WTC11 (cell line): ENCODE results near the gene SEMA6C. TPM values are rescaled to one million over a fixed set of nuclear protein-coding genes. Genes with fewer than 3 reads are reported as not detected.
A peak's percentile ranks its signal among the peaks of the same experiment; 100 is the strongest.

Source experiments
- ATAC-seq: fragments of 200-7000 bp; cut with Tn5 transposase; 2 replicates; pipeline ENCODE4 v1.10.0; 2021; ENCODE audit warnings: mild to moderate bottlenecking, moderate library complexity
- CTCF ChIA-PET: fragments of 300-600 bp; sonication (Branson Sonifier 250); formaldehyde crosslinking; loops from one replicate; lab custom pipeline; 2021; ENCODE audit warnings: antibody characterized with exemption; lab: Charles Lee
- POLR2A ChIA-PET: fragments of 350-600 bp; sonication (Branson Sonifier 250); formaldehyde crosslinking; loops from one replicate; lab custom pipeline; 2021; ENCODE audit warnings: antibody characterized with exemption; lab: Charles Lee
- DNase-seq: peaks from one replicate; pipeline ENCODE4 v3.0.0; 2021; ENCODE audit warnings: low spot score
- H3K27ac Mint-ChIP-seq: 2 replicates; pipeline ENCODE4 v1.8.0; 2021; ENCODE audit warnings: mixed read lengths
- H3K27me3 Mint-ChIP-seq: 2 replicates; pipeline ENCODE4 v1.8.0; 2021; ENCODE audit warnings: low read depth, mild to moderate bottlenecking, moderate library complexity, mixed read lengths
- H3K36me3 Mint-ChIP-seq: 2 replicates; pipeline ENCODE4 v1.8.0; 2021; ENCODE audit warnings: mixed read lengths
- H3K4me1 Mint-ChIP-seq: 2 replicates; pipeline ENCODE4 v1.8.0; 2022; ENCODE audit warnings: mixed read lengths
- H3K4me3 Mint-ChIP-seq: 2 replicates; pipeline ENCODE4 v1.8.0; 2021; ENCODE audit warnings: mild to moderate bottlenecking, moderate library complexity, mixed read lengths
- H3K9me3 Mint-ChIP-seq: 2 replicates; pipeline ENCODE4 v1.8.0; 2021; ENCODE audit warnings: mixed read lengths
- CBFB ChIP-seq: sonication (generic); formaldehyde crosslinking; IDR thresholded peaks from 2 replicates; pipeline ENCODE4 v1.8.1; 2022; ENCODE audit warnings: mild to moderate bottlenecking, low read depth, missing genetic modification reagents
- CREB1 ChIP-seq: sonication (generic); formaldehyde crosslinking; IDR thresholded peaks from 2 replicates; pipeline ENCODE4 v1.8.0; 2023; ENCODE audit warnings: mild to moderate bottlenecking, missing genetic modification reagents
- ETV6 ChIP-seq: sonication (generic); formaldehyde crosslinking; IDR thresholded peaks from 2 replicates; pipeline ENCODE4 v1.8.1; 2022; ENCODE audit warnings: mild to moderate bottlenecking, missing genetic modification reagents
- FOXJ3 ChIP-seq: sonication (generic); formaldehyde crosslinking; IDR thresholded peaks from 2 replicates; pipeline ENCODE4 v1.9.0; 2021; ENCODE audit warnings: missing genetic modification reagents, mild to moderate bottlenecking, borderline replicate concordance
- FOXP1 ChIP-seq: sonication (generic); formaldehyde crosslinking; IDR thresholded peaks from 2 replicates; pipeline ENCODE4 v1.8.0; 2022; ENCODE audit warnings: missing genetic modification reagents, mild to moderate bottlenecking, moderate library complexity, borderline replicate concordance
- GABPB1 ChIP-seq: sonication (generic); formaldehyde crosslinking; IDR thresholded peaks from 2 replicates; pipeline ENCODE4 v1.8.1; 2023; ENCODE audit warnings: mild to moderate bottlenecking, missing genetic modification reagents
- IRF2 ChIP-seq: sonication (generic); formaldehyde crosslinking; IDR thresholded peaks from 2 replicates; pipeline ENCODE4 v1.8.0; 2022; ENCODE audit warnings: low read depth, missing genetic modification reagents, borderline replicate concordance
- KAT7 ChIP-seq: sonication (generic); formaldehyde crosslinking; IDR thresholded peaks from 2 replicates; pipeline ENCODE4 v1.8.1; 2023; ENCODE audit warnings: missing genetic modification reagents, mild to moderate bottlenecking, borderline replicate concordance
- NFE2L1 ChIP-seq: sonication (generic); formaldehyde crosslinking; IDR thresholded peaks from 2 replicates; pipeline ENCODE4 v1.8.1; 2023; ENCODE audit warnings: missing genetic modification reagents
- RELA ChIP-seq: sonication (generic); formaldehyde crosslinking; IDR thresholded peaks from 2 replicates; pipeline ENCODE4 v1.8.1; 2022; ENCODE audit warnings: missing genetic modification reagents, mild to moderate bottlenecking, borderline replicate concordance
- SMAD4 ChIP-seq: sonication (generic); formaldehyde crosslinking; IDR thresholded peaks from 2 replicates; pipeline ENCODE4 v1.8.0; 2022; ENCODE audit warnings: mild to moderate bottlenecking, missing genetic modification reagents
- SOX15 ChIP-seq: fragments of 250-450 bp; sonication (Bioruptor Pico); IDR thresholded peaks from 2 replicates; pipeline ENCODE4 v1.9.0; 2021; ENCODE audit warnings: mild to moderate bottlenecking
- TEAD1 ChIP-seq: sonication (generic); formaldehyde crosslinking; IDR thresholded peaks from 2 replicates; pipeline ENCODE4 v1.8.0; 2022; ENCODE audit warnings: mild to moderate bottlenecking, missing genetic modification reagents
- TEAD4 ChIP-seq: sonication (generic); formaldehyde crosslinking; IDR thresholded peaks from 2 replicates; pipeline ENCODE4 v1.8.0; 2022; ENCODE audit warnings: mild to moderate bottlenecking, missing genetic modification reagents
- ZBTB21 ChIP-seq: sonication (generic); formaldehyde crosslinking; IDR thresholded peaks from 2 replicates; pipeline ENCODE4 v1.8.1; 2023; ENCODE audit warnings: mild to moderate bottlenecking, missing genetic modification reagents, borderline replicate concordance
- ZNF219 ChIP-seq: sonication (generic); formaldehyde crosslinking; IDR thresholded peaks from 2 replicates; pipeline ENCODE4 v1.8.0; 2023; ENCODE audit warnings: missing genetic modification reagents, mild to moderate bottlenecking, borderline replicate concordance
- total RNA-seq: library from RNA; stranded (reverse); gene quantifications from 3 replicates; pipeline ENCODE4 v1.2.3, GENCODE V29; 2021
- TF ChIP-seq, protein P1 (sequence below): sonication (generic); formaldehyde crosslinking; IDR thresholded peaks from 2 replicates; pipeline ENCODE4 v1.8.1; 2023; ENCODE audit warnings: mild to moderate bottlenecking, missing genetic modification reagents, moderate library complexity
- TF ChIP-seq, protein P2 (sequence below): sonication (generic); formaldehyde crosslinking; IDR thresholded peaks from 2 replicates; pipeline ENCODE4 v1.8.1; 2023; ENCODE audit warnings: mild to moderate bottlenecking, missing genetic modification reagents
- TF ChIP-seq, protein P3 (sequence below): fragments of 250-450 bp; sonication (Bioruptor Pico); IDR thresholded peaks from 2 replicates; pipeline ENCODE4 v1.8.0; 2021; ENCODE audit warnings: mild to moderate bottlenecking
- TF ChIP-seq, protein P4 (sequence below): sonication (generic); formaldehyde crosslinking; IDR thresholded peaks from 2 replicates; pipeline ENCODE4 v1.8.1; 2022; ENCODE audit warnings: low read depth, mild to moderate bottlenecking, moderate library complexity, missing genetic modification reagents, borderline replicate concordance
- TF ChIP-seq, protein P5 (sequence below): fragments of 250-450 bp; sonication (Bioruptor Pico); IDR thresholded peaks from 2 replicates; pipeline ENCODE4 v2.1.2; 2022; ENCODE audit warnings: mild to moderate bottlenecking, moderate library complexity
- TF ChIP-seq, protein P6 (sequence below): sonication (generic); formaldehyde crosslinking; IDR thresholded peaks from 2 replicates; pipeline ENCODE4 v1.8.1; 2023; ENCODE audit warnings: mild to moderate bottlenecking, missing genetic modification reagents, borderline replicate concordance

The SEMA6C gene
- total RNA-seq, 1 experiment from 2014 or later: 21.0 TPM

DNA sequence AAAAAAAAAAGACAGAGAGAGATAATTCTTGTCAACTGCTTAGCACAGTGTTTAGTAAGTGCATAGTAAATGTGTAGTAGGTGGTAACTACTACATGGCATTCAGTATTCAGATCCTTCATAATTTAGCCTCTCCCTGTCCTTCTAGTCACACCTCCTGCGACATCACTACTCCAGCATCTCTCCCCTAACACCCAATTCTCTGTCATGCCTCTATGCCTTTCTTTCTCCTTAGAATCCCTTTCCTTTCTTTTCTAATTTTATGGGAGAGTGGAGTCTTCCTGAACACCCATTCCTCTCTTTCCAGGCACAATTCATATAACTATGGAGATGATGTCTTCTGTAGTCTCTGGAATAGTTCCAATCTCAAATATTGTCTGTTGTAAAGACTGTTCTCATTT, 47.4 kb upstream of the SEMA6C start:
- DNase-seq (no peak), ATAC-seq (no peak)
- H3K9me3 Mint-ChIP-seq: no peaks in the 10 kb centered on the region
- H3K4me1 Mint-ChIP-seq: peaks cover 13% of the 10 kb centered on the region
- ChIA-PET CTCF (interaction anchor here (0.7 to 1.1 kb wide), 2 partner anchors 29 to 58 kb away, joined by 3 read pairs; no protein-coding TSS in a partner anchor), POLR2A (no interaction called here)
- peak overlapping the region; percentile 19; the same call in 1 of the 2 replicates for H3K27ac Mint-ChIP-seq
- TF ChIP-seq TEAD4 (CRISPR knock-in tag) (no peak), NFE2L1 (CRISPR knock-in tag) (no peak), SMAD4 (CRISPR knock-in tag) (no peak), GABPB1 (CRISPR knock-in tag) (no peak), ZNF219 (CRISPR knock-in tag) (no peak), SOX15 (CRISPR knock-in tag) (no peak), TEAD1 (CRISPR knock-in tag) (no peak)
- TF ChIP-seq, protein P1, sequence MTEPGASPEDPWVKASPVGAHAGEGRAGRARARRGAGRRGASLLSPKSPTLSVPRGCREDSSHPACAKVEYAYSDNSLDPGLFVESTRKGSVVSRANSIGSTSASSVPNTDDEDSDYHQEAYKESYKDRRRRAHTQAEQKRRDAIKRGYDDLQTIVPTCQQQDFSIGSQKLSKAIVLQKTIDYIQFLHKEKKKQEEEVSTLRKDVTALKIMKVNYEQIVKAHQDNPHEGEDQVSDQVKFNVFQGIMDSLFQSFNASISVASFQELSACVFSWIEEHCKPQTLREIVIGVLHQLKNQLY (CRISPR knock-in tag): no peak
- TF ChIP-seq, protein P2, sequence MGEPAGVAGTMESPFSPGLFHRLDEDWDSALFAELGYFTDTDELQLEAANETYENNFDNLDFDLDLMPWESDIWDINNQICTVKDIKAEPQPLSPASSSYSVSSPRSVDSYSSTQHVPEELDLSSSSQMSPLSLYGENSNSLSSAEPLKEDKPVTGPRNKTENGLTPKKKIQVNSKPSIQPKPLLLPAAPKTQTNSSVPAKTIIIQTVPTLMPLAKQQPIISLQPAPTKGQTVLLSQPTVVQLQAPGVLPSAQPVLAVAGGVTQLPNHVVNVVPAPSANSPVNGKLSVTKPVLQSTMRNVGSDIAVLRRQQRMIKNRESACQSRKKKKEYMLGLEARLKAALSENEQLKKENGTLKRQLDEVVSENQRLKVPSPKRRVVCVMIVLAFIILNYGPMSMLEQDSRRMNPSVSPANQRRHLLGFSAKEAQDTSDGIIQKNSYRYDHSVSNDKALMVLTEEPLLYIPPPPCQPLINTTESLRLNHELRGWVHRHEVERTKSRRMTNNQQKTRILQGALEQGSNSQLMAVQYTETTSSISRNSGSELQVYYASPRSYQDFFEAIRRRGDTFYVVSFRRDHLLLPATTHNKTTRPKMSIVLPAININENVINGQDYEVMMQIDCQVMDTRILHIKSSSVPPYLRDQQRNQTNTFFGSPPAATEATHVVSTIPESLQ (CRISPR knock-in tag): no peak
- TF ChIP-seq, protein P3, sequence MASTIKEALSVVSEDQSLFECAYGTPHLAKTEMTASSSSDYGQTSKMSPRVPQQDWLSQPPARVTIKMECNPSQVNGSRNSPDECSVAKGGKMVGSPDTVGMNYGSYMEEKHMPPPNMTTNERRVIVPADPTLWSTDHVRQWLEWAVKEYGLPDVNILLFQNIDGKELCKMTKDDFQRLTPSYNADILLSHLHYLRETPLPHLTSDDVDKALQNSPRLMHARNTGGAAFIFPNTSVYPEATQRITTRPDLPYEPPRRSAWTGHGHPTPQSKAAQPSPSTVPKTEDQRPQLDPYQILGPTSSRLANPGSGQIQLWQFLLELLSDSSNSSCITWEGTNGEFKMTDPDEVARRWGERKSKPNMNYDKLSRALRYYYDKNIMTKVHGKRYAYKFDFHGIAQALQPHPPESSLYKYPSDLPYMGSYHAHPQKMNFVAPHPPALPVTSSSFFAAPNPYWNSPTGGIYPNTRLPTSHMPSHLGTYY: no peak
- TF ChIP-seq, protein P4, sequence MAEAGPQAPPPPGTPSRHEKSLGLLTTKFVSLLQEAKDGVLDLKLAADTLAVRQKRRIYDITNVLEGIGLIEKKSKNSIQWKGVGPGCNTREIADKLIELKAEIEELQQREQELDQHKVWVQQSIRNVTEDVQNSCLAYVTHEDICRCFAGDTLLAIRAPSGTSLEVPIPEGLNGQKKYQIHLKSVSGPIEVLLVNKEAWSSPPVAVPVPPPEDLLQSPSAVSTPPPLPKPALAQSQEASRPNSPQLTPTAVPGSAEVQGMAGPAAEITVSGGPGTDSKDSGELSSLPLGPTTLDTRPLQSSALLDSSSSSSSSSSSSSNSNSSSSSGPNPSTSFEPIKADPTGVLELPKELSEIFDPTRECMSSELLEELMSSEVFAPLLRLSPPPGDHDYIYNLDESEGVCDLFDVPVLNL (CRISPR knock-in tag): no peak
- peaks cover under 1% of the 10 kb centered on the region; the same call in 1 of the 2 replicates for H3K36me3 Mint-ChIP-seq
- H3K27me3 Mint-ChIP-seq: no peaks in the 10 kb centered on the region; the same call in 1 of the 2 replicates
- H3K4me3 Mint-ChIP-seq: no peak overlapping the region

DNA sequence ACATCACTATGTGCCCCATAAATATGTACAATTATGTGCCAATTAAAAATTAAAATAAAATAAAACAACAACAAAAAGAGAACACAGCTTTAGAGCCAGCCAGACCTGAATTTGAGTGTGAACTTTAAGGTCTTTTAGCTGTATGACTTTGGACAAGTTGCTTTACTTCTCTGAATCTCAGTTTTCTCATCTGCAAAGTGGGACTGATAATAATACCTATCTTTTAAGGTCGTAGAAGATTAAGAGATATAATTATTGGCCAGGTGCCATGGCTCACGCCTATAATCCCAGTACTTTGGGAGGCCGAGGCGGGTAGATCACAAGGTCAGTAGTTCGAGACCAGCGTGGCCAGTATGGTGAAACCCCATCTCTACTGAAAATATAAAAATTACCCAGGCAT, 46.9 kb upstream of the SEMA6C start:
- no peaks in the 10 kb centered on the region; the same call in 1 of the 2 replicates for H3K27me3 Mint-ChIP-seq
- ATAC-seq (no peak), DNase-seq (no peak)
- H3K4me1 Mint-ChIP-seq: peaks cover 18% of the 10 kb centered on the region
- CTCF ChIA-PET: interaction anchor here (0.6 to 1.1 kb wide), 3 partner anchors 28 to 93 kb away, joined by 3 to 4 read pairs (median 3); no protein-coding TSS in a partner anchor
- H3K4me3 Mint-ChIP-seq: no peak overlapping the region
- TF ChIP-seq CREB1 (CRISPR knock-in tag) (no peak), RELA (CRISPR knock-in tag) (no peak), FOXJ3 (CRISPR knock-in tag) (no peak), IRF2 (CRISPR knock-in tag) (no peak), FOXP1 (no peak), ZNF219 (CRISPR knock-in tag) (no peak), ZBTB21 (CRISPR knock-in tag) (no peak), CBFB (CRISPR knock-in tag) (no peak), ETV6 (CRISPR knock-in tag) (no peak), KAT7 (CRISPR knock-in tag) (no peak)
- TF ChIP-seq, protein P5, sequence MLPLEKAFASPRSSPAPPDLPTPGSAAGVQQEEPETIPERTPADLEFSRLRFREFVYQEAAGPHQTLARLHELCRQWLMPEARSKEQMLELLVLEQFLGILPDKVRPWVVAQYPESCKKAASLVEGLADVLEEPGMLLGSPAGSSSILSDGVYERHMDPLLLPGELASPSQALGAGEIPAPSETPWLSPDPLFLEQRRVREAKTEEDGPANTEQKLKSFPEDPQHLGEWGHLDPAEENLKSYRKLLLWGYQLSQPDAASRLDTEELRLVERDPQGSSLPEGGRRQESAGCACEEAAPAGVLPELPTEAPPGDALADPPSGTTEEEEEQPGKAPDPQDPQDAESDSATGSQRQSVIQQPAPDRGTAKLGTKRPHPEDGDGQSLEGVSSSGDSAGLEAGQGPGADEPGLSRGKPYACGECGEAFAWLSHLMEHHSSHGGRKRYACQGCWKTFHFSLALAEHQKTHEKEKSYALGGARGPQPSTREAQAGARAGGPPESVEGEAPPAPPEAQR (CRISPR knock-in tag): no peak
- TF ChIP-seq, protein P6, sequence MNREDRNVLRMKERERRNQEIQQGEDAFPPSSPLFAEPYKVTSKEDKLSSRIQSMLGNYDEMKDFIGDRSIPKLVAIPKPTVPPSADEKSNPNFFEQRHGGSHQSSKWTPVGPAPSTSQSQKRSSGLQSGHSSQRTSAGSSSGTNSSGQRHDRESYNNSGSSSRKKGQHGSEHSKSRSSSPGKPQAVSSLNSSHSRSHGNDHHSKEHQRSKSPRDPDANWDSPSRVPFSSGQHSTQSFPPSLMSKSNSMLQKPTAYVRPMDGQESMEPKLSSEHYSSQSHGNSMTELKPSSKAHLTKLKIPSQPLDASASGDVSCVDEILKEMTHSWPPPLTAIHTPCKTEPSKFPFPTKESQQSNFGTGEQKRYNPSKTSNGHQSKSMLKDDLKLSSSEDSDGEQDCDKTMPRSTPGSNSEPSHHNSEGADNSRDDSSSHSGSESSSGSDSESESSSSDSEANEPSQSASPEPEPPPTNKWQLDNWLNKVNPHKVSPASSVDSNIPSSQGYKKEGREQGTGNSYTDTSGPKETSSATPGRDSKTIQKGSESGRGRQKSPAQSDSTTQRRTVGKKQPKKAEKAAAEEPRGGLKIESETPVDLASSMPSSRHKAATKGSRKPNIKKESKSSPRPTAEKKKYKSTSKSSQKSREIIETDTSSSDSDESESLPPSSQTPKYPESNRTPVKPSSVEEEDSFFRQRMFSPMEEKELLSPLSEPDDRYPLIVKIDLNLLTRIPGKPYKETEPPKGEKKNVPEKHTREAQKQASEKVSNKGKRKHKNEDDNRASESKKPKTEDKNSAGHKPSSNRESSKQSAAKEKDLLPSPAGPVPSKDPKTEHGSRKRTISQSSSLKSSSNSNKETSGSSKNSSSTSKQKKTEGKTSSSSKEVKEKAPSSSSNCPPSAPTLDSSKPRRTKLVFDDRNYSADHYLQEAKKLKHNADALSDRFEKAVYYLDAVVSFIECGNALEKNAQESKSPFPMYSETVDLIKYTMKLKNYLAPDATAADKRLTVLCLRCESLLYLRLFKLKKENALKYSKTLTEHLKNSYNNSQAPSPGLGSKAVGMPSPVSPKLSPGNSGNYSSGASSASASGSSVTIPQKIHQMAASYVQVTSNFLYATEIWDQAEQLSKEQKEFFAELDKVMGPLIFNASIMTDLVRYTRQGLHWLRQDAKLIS (CRISPR knock-in tag): no peak
- no peaks in the 10 kb centered on the region; the same call in 1 of the 2 replicates for H3K36me3 Mint-ChIP-seq
- POLR2A ChIA-PET: no interaction called here
- no peaks in the 10 kb centered on the region for H3K9me3 Mint-ChIP-seq
- no peak overlapping the region for H3K27ac Mint-ChIP-seq
